SK-N-MC (cell line): ENCODE data around the gene BMERB1.

Experiments
- EZH2 ChIP-seq: fragments of 200-600 bp; sonication (generic); IDR thresholded peaks from one replicate; pipeline ENCODE4 v1.6.1; 2017; ENCODE audit warnings: antibody characterized with exemption
- POLR2AphosphoS5 ChIP-seq: IDR thresholded peaks from 2 replicates; pipeline ENCODE4 v1.6.1; 2012; ENCODE audit warnings: mild to moderate bottlenecking, low read depth, low read length, borderline replicate concordance

- TF ChIP-seq EZH2 (no peak), POLR2AphosphoS5 (no peak)
Measured at GRCh38 chr16:15398618-15399316, 35.6 kb upstream of the BMERB1 start.
